ENCODE data around the gene S100G.
"Not testable (repeated sequence)": the region's sequence is repeated elsewhere in the genome, so short reads cannot be mapped to it uniquely, and the experiment has no call there.

S100G gene

GRCh38 chrX:16649858-16650257 lies at the start of gene S100G:
Gene S100G, plus strand, starts transcription at chrX:16650158. Its CDS starts 849 bp downstream, at chrX:16651007.
- no peak for TF ChIP-seq CTCF (IDR thresholded peaks at IDR 0.05; ENCODE audit: low read depth, low read length, missing control alignments)
- no peak within 1 kb of the TSS for H3K4me3 ChIP-seq (ENCODE audit: low read depth, low read length)
- DNase-seq (ENCODE audit: low read depth): no peak
- in situ Hi-C loops (cut with HindIII; ENCODE audit: low sequenced_read_pairs): no loop called here

- TF ChIP-seq CTCF (IDR thresholded peaks at IDR 0.05; ENCODE audit: low read depth, low read length, missing control alignments): no peak
- no peak for DNase-seq (ENCODE audit: low read depth)
- in situ Hi-C loops (cut with HindIII; ENCODE audit: low sequenced_read_pairs): no loop called here
- no peak overlapping the region for H3K4me3 ChIP-seq (ENCODE audit: low read depth, low read length)
These were observed 48.1 kb upstream of the S100G start for GRCh38 chrX:16601885-16602284.

GRCh38 chrX:16603235-16603634 lies 46.7 kb upstream of the S100G start:
- DNase-seq (ENCODE audit: low read depth); in situ Hi-C loops (cut with HindIII; ENCODE audit: low sequenced_read_pairs); H3K4me3 ChIP-seq (ENCODE audit: low read depth, low read length): not testable (repeated sequence)

GRCh38 chrX:16603822-16604221 lies 46.1 kb upstream of the S100G start:
- TF ChIP-seq CTCF (IDR thresholded peaks at IDR 0.05; ENCODE audit: low read depth, low read length, missing control alignments): no peak
- no peak overlapping the region for H3K4me3 ChIP-seq (ENCODE audit: low read depth, low read length)
- in situ Hi-C loops (cut with HindIII; ENCODE audit: low sequenced_read_pairs): no loop called here
- DNase-seq (ENCODE audit: low read depth): no peak

GRCh38 chrX:16604337-16604736 lies 45.6 kb upstream of the S100G start:
- no peak overlapping the region for H3K4me3 ChIP-seq (ENCODE audit: low read depth, low read length)
- in situ Hi-C loops (cut with HindIII; ENCODE audit: low sequenced_read_pairs): no loop called here
- DNase-seq (ENCODE audit: low read depth): no peak
- TF ChIP-seq CTCF (IDR thresholded peaks at IDR 0.05; ENCODE audit: low read depth, low read length, missing control alignments): no peak

- DNase-seq (ENCODE audit: low read depth): no peak
- H3K4me3 ChIP-seq (ENCODE audit: low read depth, low read length): no peak overlapping the region
- TF ChIP-seq CTCF (IDR thresholded peaks at IDR 0.05; ENCODE audit: low read depth, low read length, missing control alignments): no peak
- in situ Hi-C loops (cut with HindIII; ENCODE audit: low sequenced_read_pairs): no loop called here
These were observed 43.7 kb upstream of the S100G start for GRCh38 chrX:16606142-16606720.

GRCh38 chrX:16610121-16610621 lies 39.8 kb upstream of the S100G start:
- no peak for TF ChIP-seq CTCF (IDR thresholded peaks at IDR 0.05; ENCODE audit: low read depth, low read length, missing control alignments)
- no peak for DNase-seq (ENCODE audit: low read depth)
- in situ Hi-C loops (cut with HindIII; ENCODE audit: low sequenced_read_pairs): no loop called here
- no peak overlapping the region for H3K4me3 ChIP-seq (ENCODE audit: low read depth, low read length)

GRCh38 chrX:16610654-16611053 lies 39.3 kb upstream of the S100G start:
- DNase-seq (ENCODE audit: low read depth); H3K4me3 ChIP-seq (ENCODE audit: low read depth, low read length); in situ Hi-C loops (cut with HindIII; ENCODE audit: low sequenced_read_pairs): not testable (repeated sequence)
